Measurements from ENCODE around the gene IRX4.

IRX4 gene

GRCh38 chr5:1912951-1913565 is 30.3 kb upstream of the IRX4 start:
- Histone ChIP-seq H3K4me3 (ENCODE audit: low read depth in 1 of 2, low read length in 2 of 2) (no peak overlapping the region), H3K4me2 (ENCODE audit: insufficient read depth, low read length) (no peak overlapping the region), H2AFZ (ENCODE audit: low read depth, low read length) (no peak overlapping the region), H3K79me2 (ENCODE audit: insufficient read depth, low read length) (no peaks in the 10 kb centered on the region), H3K9me3 (ENCODE audit: insufficient read depth, low read length, severe bottlenecking) (no peaks in the 10 kb centered on the region), H3K27ac (ENCODE audit: low read length) (no peak overlapping the region), H3K27me3 (ENCODE audit: insufficient read depth, low read length, poor library complexity) (no peaks in the 10 kb centered on the region), H3K4me1 (ENCODE audit: insufficient read depth, low read length) (no peaks in the 10 kb centered on the region), H3K9ac (ENCODE audit: low read depth, low read length) (no peak overlapping the region), H3K36me3 (ENCODE audit: insufficient read depth, low read length) (no peaks in the 10 kb centered on the region), H4K20me1 (ENCODE audit: insufficient read depth, low read length) (no peaks in the 10 kb centered on the region)
- TF ChIP-seq EZH2 (IDR thresholded peaks at IDR 0.05; ENCODE audit: borderline replicate concordance, low read depth, low read length, severe bottlenecking) (no peak), CTCF (IDR thresholded peaks at IDR 0.05; ENCODE audit: borderline replicate concordance, extremely low read depth, low read length, poor library complexity, severe bottlenecking) (no peak)
- no peak for DNase-seq
- ATAC-seq (ENCODE audit: insufficient read depth, low read depth), result no peak

DNA sequence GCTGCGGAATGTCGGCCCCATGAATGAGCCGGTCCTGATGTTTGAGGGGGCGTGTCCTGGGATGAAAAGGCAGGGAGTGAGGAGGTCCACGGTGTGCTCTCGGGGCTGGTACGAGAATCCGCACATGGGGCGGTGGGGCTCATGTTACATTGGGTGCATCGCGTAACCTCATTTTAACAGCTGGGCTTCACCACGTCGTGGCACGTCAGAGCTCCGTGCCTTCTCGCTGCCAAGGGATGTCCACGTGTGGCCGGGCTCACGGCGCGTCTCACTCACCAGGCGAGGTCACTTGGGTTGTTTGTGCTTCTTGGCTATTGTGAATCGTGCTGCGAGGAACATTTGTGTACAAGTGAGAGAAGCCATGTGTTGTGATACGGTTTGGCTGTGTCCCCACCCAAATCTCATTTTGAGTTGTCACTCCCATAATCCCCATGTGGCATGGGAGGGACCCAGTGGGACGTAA is 29.1 kb upstream of the IRX4 start:
- Histone ChIP-seq H3K4me3 (ENCODE audit: low read depth in 1 of 2, low read length in 2 of 2) (no peak overlapping the region), H3K9ac (ENCODE audit: low read depth, low read length) (no peak overlapping the region), H3K79me2 (ENCODE audit: insufficient read depth, low read length) (no peaks in the 10 kb centered on the region), H3K36me3 (ENCODE audit: insufficient read depth, low read length) (no peaks in the 10 kb centered on the region), H3K27ac (ENCODE audit: low read length) (no peak overlapping the region), H3K9me3 (ENCODE audit: insufficient read depth, low read length, severe bottlenecking) (no peaks in the 10 kb centered on the region), H2AFZ (ENCODE audit: low read depth, low read length) (no peak overlapping the region), H3K4me2 (ENCODE audit: insufficient read depth, low read length) (no peak overlapping the region), H3K4me1 (ENCODE audit: insufficient read depth, low read length) (no peaks in the 10 kb centered on the region), H3K27me3 (ENCODE audit: insufficient read depth, low read length, poor library complexity) (no peaks in the 10 kb centered on the region), H4K20me1 (ENCODE audit: insufficient read depth, low read length) (no peaks in the 10 kb centered on the region)
- ATAC-seq (ENCODE audit: insufficient read depth, low read depth) (no peak), DNase-seq (no peak)
- no peak for TF ChIP-seq EZH2 (IDR thresholded peaks at IDR 0.05; ENCODE audit: borderline replicate concordance, low read depth, low read length, severe bottlenecking)
- TF ChIP-seq CTCF (IDR thresholded peaks at IDR 0.05; ENCODE audit: borderline replicate concordance, extremely low read depth, low read length, poor library complexity, severe bottlenecking), result no peak

GRCh38 chr5:1910861-1911772 is 28.4 kb upstream of the IRX4 start:
- Histone ChIP-seq H3K9me3 (ENCODE audit: insufficient read depth, low read length, severe bottlenecking) (no peaks in the 10 kb centered on the region), H3K9ac (ENCODE audit: low read depth, low read length) (no peak overlapping the region), H3K27ac (ENCODE audit: low read length) (no peak overlapping the region), H3K79me2 (ENCODE audit: insufficient read depth, low read length) (no peaks in the 10 kb centered on the region), H3K4me3 (ENCODE audit: low read depth in 1 of 2, low read length in 2 of 2) (no peak overlapping the region), H3K4me1 (ENCODE audit: insufficient read depth, low read length) (no peaks in the 10 kb centered on the region), H4K20me1 (ENCODE audit: insufficient read depth, low read length) (no peaks in the 10 kb centered on the region), H2AFZ (ENCODE audit: low read depth, low read length) (no peak overlapping the region), H3K4me2 (ENCODE audit: insufficient read depth, low read length) (no peak overlapping the region), H3K36me3 (ENCODE audit: insufficient read depth, low read length) (no peaks in the 10 kb centered on the region), H3K27me3 (ENCODE audit: insufficient read depth, low read length, poor library complexity) (no peaks in the 10 kb centered on the region)
- TF ChIP-seq CTCF (IDR thresholded peaks at IDR 0.05; ENCODE audit: borderline replicate concordance, extremely low read depth, low read length, poor library complexity, severe bottlenecking) (no peak), EZH2 (IDR thresholded peaks at IDR 0.05; ENCODE audit: borderline replicate concordance, low read depth, low read length, severe bottlenecking) (no peak)
- DNase-seq, result no peak
- ATAC-seq (ENCODE audit: insufficient read depth, low read depth), result no peak

All from DND-41 (cell line).